Measurements from ENCODE around the gene PEPD.

Gene PEPD

DNA sequence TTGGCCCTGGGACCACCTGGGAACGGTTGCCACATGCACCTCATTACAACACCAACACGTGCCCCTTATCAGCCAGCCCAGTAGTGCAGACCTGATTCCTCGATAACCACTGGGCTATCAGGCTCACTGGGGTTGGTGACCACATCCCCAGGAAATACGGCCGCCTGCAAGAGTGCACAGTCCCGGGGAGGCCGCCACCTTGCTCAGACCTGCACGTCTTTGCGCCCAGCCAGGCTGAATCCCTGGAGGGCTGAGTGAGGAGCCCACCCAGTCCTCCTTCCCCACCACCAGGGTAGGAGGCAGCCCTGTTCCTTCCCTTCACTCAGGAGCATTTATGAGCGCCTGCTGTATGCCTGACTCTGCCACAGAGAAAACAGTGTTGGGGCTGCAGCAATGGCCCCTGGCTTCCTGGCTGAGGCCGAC is 80.3 kb downstream of the PEPD start:
- FAIRE-seq: no peak
- DNase-seq (ENCODE audit: low spot score): no peak

DNA sequence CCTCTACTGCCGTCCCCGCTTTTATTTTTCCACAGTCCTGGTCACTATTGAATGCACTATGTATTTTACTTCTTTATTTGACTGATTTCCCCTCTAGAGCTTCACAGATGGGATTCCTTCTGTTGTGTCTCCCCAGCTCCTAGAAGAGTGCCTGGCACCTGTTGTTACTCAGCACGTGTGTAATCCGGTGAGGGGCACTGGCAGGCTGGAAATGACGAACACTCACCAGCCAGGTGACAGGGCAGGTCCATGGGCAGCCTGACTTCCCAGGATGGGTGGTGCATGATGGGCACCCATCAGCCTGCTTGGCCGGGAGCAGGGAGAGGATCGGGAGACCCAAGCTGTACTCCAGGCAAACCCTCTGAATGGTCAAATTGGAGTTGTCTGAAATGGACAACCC is 80.9 kb downstream of the PEPD start:
- FAIRE-seq (no peak), DNase-seq (ENCODE audit: low spot score) (no peak)

- FAIRE-seq: no peak
These were observed 81.3 kb downstream of the PEPD start for GRCh38 chr19:33440241-33440640.

GRCh38 chr19:33438987-33439781 is 82.4 kb downstream of the PEPD start:
- no peak for FAIRE-seq
- DNase-seq (ENCODE audit: low spot score): no peak

More at GRCh38 chr19:33440241-33440640, 81.3 kb downstream of the PEPD start:
- no peak for DNase-seq (ENCODE audit: low spot score)

DNA sequence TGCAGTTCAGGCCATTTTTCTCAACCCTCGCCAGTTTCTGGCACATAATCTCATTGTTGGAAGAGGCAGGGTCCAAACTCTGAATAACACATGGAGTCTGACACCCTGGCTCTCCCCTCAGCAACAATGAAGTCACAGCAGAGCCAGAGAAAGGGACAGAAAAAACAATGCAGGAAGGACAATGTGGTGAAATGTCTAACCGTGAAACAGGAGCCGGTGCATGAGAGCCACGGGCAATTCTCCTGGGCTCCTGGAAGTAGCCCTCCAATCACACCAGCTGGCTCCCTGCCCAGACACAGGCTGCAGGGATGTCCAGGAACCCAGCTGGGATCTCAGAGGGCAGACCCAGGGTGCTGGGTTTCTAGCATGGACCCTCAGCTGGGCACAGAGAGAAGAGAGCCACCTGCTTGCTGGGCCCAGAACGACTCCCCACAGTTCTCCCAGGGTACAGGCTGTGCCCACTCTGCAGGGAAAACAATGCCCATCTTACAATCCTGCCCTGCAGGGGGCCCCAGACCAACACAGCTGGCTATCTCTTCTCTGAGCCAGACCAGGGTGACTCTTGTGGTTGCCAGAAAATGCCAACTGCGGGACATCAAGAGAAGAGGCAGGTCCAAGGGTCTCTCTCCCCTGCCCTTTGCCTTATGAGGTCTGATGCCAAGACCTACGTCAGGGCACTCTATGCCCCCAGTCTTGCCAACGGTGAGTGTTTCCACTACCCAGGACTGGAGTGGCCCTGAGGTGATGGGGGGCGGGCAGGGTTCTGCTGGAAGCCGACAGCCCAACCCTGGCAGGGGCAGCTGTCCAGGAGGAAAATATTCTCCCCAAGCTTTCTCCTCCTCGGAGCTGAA is 83.5 kb downstream of the PEPD start:
- FAIRE-seq (no peak), DNase-seq (ENCODE audit: low spot score) (no peak)

- FAIRE-seq: no peak
These were observed 84.2 kb downstream of the PEPD start for GRCh38 chr19:33437393-33437820.

GRCh38 chr19:33436360-33437345 is 84.9 kb downstream of the PEPD start:
- FAIRE-seq: no peak
- DNase-seq (ENCODE audit: low spot score): no peak

More at GRCh38 chr19:33437393-33437820, 84.2 kb downstream of the PEPD start:
- DNase-seq (ENCODE audit: low spot score): no peak

- FAIRE-seq: no peak
These were observed 85.8 kb downstream of the PEPD start for GRCh38 chr19:33435706-33436359.

GRCh38 chr19:33434886-33435705 is 86.5 kb downstream of the PEPD start:
- FAIRE-seq (no peak), DNase-seq (ENCODE audit: low spot score) (peak; percentile 68)

More at GRCh38 chr19:33435706-33436359, 85.8 kb downstream of the PEPD start:
- DNase-seq (ENCODE audit: low spot score): no peak

DNA sequence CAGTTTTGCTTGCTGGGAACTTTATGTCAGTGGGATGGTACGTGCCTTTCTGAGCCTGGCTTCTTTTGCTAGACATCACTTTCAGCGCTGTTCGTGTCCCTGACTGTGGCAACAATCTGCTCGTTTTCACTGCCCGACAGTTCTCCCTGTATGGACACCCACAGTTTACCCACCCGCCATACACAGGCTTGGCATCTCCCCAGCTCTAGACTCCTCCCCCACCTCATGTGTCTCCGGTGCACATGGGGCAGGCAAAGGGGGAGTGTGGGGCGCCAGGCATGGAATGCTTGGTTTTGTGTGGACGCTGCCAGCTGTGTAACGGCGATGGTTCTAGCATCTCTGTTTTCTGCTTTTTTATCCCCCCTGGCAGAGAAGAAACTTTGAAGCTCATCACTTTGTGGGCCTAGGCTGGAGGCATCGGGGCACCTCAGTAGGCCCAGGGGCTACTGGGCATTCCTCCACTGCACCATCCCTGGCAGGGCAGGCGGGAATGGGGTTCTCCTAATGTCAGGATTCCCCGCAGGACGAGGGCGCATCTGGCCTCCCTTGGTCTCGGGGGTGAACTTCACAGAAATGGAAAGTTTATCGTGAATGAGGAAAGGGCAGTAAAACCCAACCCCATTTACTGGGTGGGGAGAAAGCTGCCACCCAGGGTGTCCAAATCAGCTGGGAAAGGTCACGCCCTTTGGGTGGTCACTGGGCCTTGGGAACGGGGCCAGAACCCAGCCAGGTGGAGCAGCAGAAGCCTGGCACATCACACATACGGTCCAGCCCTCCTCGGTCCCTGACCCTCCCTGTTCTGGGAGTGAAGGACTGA is 87.3 kb downstream of the PEPD start:
- FAIRE-seq (no peak), DNase-seq (ENCODE audit: low spot score) (no peak)

DNA sequence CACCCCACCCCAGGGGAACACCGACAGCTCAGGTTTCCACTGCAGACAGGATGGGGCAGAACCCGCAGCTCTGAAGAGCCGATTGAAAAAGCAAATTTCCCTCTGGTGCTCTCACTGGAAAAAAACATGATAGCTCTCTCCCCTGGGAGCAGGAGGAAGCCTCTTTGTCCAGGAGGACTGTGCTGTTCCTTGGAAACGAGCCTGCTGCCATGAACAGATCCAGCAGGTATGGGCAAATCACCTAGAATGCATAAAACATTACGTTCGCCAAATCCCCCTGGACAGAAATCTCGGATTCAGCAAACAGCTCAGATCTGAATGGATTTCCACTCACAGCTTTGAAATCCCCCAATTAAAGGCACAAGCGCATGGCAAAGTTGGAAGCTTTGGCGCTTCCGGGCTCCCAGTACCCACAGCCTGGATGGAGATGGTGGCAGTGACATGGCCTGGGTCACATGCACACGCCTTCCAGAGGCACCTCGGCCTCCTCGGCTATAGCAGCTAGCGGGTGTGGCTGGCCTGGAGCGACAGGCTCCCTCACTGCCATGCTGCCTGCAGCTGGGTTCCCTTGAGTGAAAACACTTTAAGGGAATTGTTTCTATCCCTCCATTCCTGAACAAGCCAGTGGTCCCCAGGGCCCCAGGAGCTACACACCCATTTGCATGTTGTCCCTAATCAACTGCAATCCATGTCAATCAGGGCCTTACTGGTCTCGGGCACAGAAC is 89.0 kb downstream of the PEPD start:
- DNase-seq (ENCODE audit: low spot score): no peak
- FAIRE-seq: no peak

GRCh38 chr19:33432015-33432414 is 89.6 kb downstream of the PEPD start:
- DNase-seq (ENCODE audit: low spot score): no peak
- FAIRE-seq: no peak

GRCh38 chr19:33430674-33431277 is 90.8 kb downstream of the PEPD start:
- DNase-seq (ENCODE audit: low spot score) (peak; percentile 79), FAIRE-seq (no peak)

GRCh38 chr19:33429891-33430673 is 91.5 kb downstream of the PEPD start:
- DNase-seq (ENCODE audit: low spot score): no peak
- no peak for FAIRE-seq

- FAIRE-seq (peak; percentile 61), DNase-seq (ENCODE audit: low spot score) (no peak)
These were observed 92.9 kb downstream of the PEPD start for GRCh38 chr19:33428627-33429125.

- FAIRE-seq (no peak), DNase-seq (ENCODE audit: low spot score) (no peak)
These were observed 93.6 kb downstream of the PEPD start for GRCh38 chr19:33427801-33428626.
